HS-5 (cell line): Measurements from ENCODE around the gene PHETA1.

Source experiments
- DNase-seq: peaks from one replicate; pipeline ENCODE4 v3.0.0-alpha.2; 2012; ENCODE audit warnings: low read depth

PHETA1 gene

GRCh38 chr12:111320258-111321050, 48.4 kb downstream of the PHETA1 start:
- no peak for DNase-seq

- DNase-seq = no peak
Observed at GRCh38 chr12:111319600-111320257, 49.2 kb downstream of the PHETA1 start.

GRCh38 chr12:111318450-111318849, 50.4 kb downstream of the PHETA1 start:
- DNase-seq = no peak

GRCh38 chr12:111316671-111317070, 52.2 kb downstream of the PHETA1 start:
- DNase-seq = no peak

GRCh38 chr12:111314953-111315539, 53.8 kb downstream of the PHETA1 start:
- no peak for DNase-seq

GRCh38 chr12:111313833-111314259, 55.0 kb downstream of the PHETA1 start:
- DNase-seq = no peak

- no peak for DNase-seq
Observed at GRCh38 chr12:111312708-111313107, 56.2 kb downstream of the PHETA1 start.

- no peak for DNase-seq
Observed at GRCh38 chr12:111312016-111312415, 56.9 kb downstream of the PHETA1 start.

- no peak for DNase-seq
Observed at GRCh38 chr12:111311011-111311410, 57.9 kb downstream of the PHETA1 start.
